ENCODE results near the gene IQSEC3.
"Not testable (repeated sequence)": the region's sequence is repeated elsewhere in the genome, so short reads cannot be mapped to it uniquely, and the experiment has no call there.

IQSEC3 gene

GRCh38 chr12:184811-185575 is 118.4 kb downstream of the IQSEC3 start:
- DNase-seq, result no peak

GRCh38 chr12:185576-185955 is 119.0 kb downstream of the IQSEC3 start:
- DNase-seq, result no peak

- DNase-seq, result no peak
Measured at GRCh38 chr12:186006-186625, 119.5 kb downstream of the IQSEC3 start.

GRCh38 chr12:187986-188909 is 121.7 kb downstream of the IQSEC3 start:
- not testable (repeated sequence) for DNase-seq

- peak; percentile 24 for DNase-seq
Measured at GRCh38 chr12:188910-189621, 122.5 kb downstream of the IQSEC3 start.

GRCh38 chr12:189622-189962 is 123.0 kb downstream of the IQSEC3 start:
- no peak for DNase-seq

GRCh38 chr12:190881-191280 is 124.3 kb downstream of the IQSEC3 start:
- no peak for DNase-seq

- DNase-seq, result no peak
Measured at GRCh38 chr12:191541-191940, 125.0 kb downstream of the IQSEC3 start.

DNA sequence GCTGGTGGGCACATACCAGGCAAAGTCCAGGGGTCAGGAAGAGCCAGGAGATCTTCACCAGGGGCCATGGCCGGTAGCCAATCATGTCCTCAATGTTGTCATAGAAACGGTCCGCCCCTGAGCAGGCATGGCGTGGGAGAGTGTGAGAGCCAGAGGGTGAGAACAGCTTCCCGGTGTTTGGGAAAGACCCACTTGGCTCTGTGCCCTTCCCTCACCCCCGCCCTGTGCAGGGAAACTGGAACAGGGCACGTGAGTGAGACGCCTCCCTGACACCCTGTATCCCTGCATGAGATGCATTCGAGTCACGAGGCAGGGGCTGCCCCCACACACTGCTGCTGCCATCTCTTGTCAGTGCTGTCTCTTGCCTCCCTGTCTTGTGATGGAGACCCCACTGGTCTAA is 126.7 kb downstream of the IQSEC3 start:
- no peak for DNase-seq

GRCh38 chr12:194276-194675 is 127.7 kb downstream of the IQSEC3 start:
- no peak for DNase-seq

DNA sequence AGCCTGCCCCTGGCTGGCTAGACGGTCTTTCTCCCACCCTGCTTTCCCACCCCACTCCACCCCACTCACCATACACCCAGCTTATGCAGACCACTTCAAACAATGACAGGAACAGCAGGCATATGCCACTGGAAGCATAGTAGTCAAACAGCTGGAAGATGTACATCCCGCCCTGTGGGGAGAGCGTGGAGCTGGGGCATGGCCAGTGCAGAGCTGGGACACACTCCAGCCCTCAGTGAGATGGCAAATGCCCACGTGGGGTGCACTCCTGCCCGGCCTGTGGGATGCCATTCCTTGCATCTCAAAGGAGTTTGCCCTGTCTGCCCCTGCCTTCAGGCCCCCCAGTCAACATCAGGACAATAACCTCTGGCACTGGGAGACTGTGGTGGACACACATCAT is 128.6 kb downstream of the IQSEC3 start:
- no peak for DNase-seq

GRCh38 chr12:195951-196350 is 129.4 kb downstream of the IQSEC3 start:
- no peak for DNase-seq

- DNase-seq, result no peak
Measured at GRCh38 chr12:196436-196835, 129.9 kb downstream of the IQSEC3 start.

DNA sequence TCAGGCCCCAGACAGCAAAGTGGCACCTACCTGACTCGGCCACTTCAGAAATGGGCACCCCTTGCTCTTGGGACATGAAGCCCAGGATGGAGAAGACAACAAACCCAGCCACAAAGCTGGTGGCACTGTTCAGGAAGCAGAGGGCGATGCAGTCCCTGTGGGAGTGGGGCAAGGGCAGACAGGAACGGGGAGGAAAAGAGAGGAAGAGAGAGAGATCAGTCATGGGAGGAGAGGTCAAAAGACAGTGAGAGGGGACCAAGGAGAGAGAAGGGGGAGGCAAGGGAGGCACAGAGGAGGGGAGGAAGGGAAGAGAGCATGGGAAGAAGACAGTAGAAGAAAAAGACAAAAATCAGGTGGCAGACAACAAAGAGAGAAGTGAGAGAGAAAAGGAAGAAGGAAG is 130.8 kb downstream of the IQSEC3 start:
- DNase-seq, result no peak

GRCh38 chr12:197911-198695 is 131.5 kb downstream of the IQSEC3 start:
- no peak for DNase-seq

- DNase-seq, result no peak
Measured at GRCh38 chr12:198705-199104, 132.1 kb downstream of the IQSEC3 start.

DNA sequence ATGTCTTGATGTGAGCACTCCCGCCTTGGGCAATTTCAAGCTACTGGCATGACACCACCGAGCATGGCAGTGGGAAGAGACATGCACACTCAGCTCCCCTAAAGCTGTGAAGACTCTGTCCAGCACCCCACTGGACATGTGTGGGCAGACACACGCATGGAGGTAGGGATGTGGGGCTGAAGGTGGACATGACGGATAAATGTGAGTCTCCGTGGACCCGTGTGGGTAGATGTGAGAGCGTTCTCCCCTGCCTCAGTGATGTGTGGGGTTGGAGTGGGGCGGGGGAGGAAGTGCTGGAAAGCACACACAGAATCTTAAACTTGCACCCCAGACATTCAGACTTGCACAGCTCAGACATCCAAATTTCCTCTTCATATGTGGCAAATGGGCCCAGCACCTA is 134.8 kb downstream of the IQSEC3 start:
- no peak for DNase-seq

GRCh38 chr12:202081-202731 is 135.6 kb downstream of the IQSEC3 start:
- DNase-seq, result no peak

DNA sequence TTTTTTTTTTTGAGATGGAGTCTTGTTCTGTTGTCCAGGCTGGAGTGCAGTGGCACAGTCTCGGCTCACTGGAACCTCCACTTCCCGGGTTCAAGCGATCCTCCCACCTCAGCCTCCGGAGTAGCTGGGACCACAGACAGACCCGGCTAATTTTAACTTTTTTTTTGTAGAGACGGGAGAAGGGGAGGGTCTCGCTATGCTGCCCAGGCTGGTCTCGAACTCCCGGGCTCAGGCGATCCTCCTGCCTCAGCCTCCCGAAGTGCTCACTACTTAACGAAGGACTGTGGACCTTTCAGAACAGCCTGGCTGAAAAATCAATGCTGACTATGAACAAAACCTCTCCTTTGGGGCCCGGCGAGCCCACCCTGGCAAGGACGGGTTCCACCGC is 136.5 kb downstream of the IQSEC3 start:
- no peak for DNase-seq

- no peak for DNase-seq
Measured at GRCh38 chr12:203462-204260, 137.1 kb downstream of the IQSEC3 start.

DNA sequence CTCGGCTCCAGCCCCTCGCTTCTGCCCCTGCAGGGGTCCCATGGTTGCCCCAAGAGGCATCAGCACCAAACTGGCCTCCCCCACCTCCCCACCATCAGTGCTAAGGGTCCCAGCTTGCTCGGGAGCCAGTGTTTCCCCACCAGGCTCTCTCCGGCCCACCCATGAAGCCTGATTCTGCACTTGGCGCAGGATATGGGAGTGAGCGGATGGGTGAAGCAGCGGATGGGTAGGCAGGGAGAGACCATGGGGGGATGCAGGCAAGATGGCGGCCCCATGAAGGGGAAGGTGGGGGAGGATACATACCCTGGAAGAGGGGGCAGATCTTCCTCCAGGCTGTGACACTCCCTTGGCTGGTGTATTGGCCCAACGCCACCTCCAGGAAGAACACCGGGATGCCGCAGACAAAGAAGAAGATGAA is 137.7 kb downstream of the IQSEC3 start:
- no peak for DNase-seq

Data from activated naive CD4-positive, alpha-beta T cell treated with Interleukin-2 at 50 U/mL for 16 hours (primary cell).